ENCODE results near the gene NPHP3. TPM values are rescaled to one million over a fixed set of nuclear protein-coding genes. Genes with fewer than 3 reads are reported as not detected.
"Not testable (repeated sequence)": the region's sequence is repeated elsewhere in the genome, so short reads cannot be mapped to it uniquely, and the experiment has no call there.

The NPHP3 gene
- total and polyA plus RNA-seq, 3 experiments from 2014 or later = 3.9 to 13.9 (median 11.7) TPM

DNA sequence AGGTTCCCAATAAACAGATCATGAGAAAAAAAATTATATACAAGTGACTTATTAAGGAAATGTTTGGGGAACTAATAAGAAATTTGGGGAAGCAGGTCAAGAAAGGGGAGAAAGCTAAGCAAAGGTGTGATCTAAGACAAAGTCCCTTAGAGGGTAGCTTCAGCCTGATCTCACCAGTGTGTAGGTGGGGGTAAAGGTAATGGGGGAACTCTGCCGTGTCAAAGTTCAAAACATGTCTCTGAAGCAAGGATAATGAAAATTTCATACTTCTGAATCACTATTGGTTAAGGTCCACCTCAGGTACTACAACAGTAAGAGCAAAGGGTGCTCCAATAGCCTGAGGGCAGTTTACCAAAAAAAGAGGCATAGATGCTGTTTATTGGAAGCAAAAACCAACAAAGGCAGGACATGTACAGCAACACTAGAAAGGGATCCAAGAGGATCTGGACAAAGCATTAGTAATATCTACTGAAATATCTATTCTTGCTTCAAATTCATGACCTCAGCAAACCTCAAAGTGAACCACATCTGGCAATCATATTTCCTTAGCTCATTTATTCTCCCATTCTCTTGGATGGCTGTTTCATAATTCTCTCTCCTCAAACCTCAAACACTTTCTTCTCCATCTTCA, 69.5 kb downstream of the NPHP3 start:
- H3K4me3 Mint-ChIP-seq = no peak overlapping the region
- Histone ChIP-seq H3K27ac (ENCODE audit: low read depth, low read length) (no peak overlapping the region), H3K4me3 (ENCODE audit: low read length) (no peak overlapping the region), H3K4me1 (ENCODE audit: insufficient read depth, low read length) (no peaks in the 10 kb centered on the region), H3K27me3 (ENCODE audit: insufficient read depth, low read length, poor library complexity, severe bottlenecking) (no peaks in the 10 kb centered on the region), H3K9me3 (ENCODE audit: low read length) (no peaks in the 10 kb centered on the region), H3K36me3 (ENCODE audit: insufficient read depth, low read length) (no peaks in the 10 kb centered on the region)
- H3K27ac Mint-ChIP-seq = no peak overlapping the region
- H3K27me3 Mint-ChIP-seq = no peaks in the 10 kb centered on the region
- DNase-seq = no peak
- ChIA-PET POLR2A (no interaction called here), CTCF (interaction anchor here (2.0 kb wide), 1 partner anchor 9 kb away, joined by 4 read pairs; no protein-coding TSS in a partner anchor)
- H3K4me1 Mint-ChIP-seq = peaks cover 14 to 27% (median 17%) of the 10 kb centered on the region in 3 donors
- H3K9me3 Mint-ChIP-seq = no peaks in the 10 kb centered on the region
- no peaks in the 10 kb centered on the region for H3K36me3 Mint-ChIP-seq

DNA sequence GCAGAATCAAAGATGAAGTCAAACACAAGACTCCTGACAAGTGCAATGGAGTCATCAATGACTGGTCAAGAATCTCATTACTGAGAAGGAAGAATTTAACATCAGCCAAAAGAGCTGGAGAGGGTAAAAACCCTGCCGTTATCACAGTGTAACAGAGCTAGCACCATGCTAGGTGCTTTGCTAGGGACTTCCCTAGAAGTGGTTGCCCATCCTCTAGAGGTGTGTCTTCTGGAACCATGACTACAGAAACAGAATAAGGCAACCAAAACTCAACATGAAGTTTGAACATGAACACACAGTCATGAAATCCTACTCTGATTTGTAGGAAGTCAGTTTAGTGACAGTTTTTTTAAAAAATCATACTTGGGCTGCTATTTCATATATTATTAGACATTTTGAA, 72.1 kb downstream of the NPHP3 start:
- no peak overlapping the region for H3K4me3 Mint-ChIP-seq
- no peak for DNase-seq
- H3K9me3 ChIP-seq (ENCODE audit: low read length) = no peaks in the 10 kb centered on the region
- no peak overlapping the region for H3K27ac Mint-ChIP-seq
- H3K9me3 Mint-ChIP-seq = no peaks in the 10 kb centered on the region
- no peaks in the 10 kb centered on the region for H3K4me1 ChIP-seq (ENCODE audit: insufficient read depth, low read length)
- no peak overlapping the region for H3K27ac ChIP-seq (ENCODE audit: low read depth, low read length)
- H3K4me3 ChIP-seq (ENCODE audit: low read length) = no peak overlapping the region
- CTCF ChIA-PET = no interaction called here
- POLR2A ChIA-PET = no interaction called here
- no peaks in the 10 kb centered on the region for H3K36me3 Mint-ChIP-seq
- no peaks in the 10 kb centered on the region for H3K27me3 Mint-ChIP-seq
- H3K4me1 Mint-ChIP-seq = peaks cover 8 to 14% (median 10%) of the 10 kb centered on the region in 3 donors
- no peaks in the 10 kb centered on the region for H3K27me3 ChIP-seq (ENCODE audit: insufficient read depth, low read length, poor library complexity, severe bottlenecking)
- no peaks in the 10 kb centered on the region for H3K36me3 ChIP-seq (ENCODE audit: insufficient read depth, low read length)

DNA sequence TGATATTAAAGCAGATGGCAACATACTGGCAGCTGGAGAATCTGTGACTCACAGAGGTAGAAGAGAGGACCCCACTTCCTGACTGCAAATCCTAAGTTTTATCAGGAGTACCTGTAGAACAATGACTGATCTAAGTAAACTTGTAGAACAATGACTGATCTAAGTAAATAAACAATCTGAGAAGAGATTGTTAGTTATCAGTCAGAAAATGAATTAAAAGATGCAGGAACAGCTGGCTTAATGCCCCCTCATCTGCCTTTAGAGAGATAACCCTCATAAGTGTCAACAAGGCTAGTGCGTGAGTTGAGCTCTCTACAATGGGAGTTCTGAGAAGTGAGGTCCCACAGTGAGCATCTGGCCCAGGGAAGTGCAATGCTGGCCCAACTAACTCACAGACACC, 77.2 kb downstream of the NPHP3 start:
- Histone ChIP-seq H3K27me3 (ENCODE audit: insufficient read depth, low read length, poor library complexity, severe bottlenecking) (no peaks in the 10 kb centered on the region), H3K4me1 (ENCODE audit: insufficient read depth, low read length) (no peaks in the 10 kb centered on the region), H3K4me3 (ENCODE audit: low read length) (no peak overlapping the region), H3K9me3 (ENCODE audit: low read length) (no peaks in the 10 kb centered on the region), H3K27ac (ENCODE audit: low read depth, low read length) (no peak overlapping the region), H3K36me3 (ENCODE audit: insufficient read depth, low read length) (no peaks in the 10 kb centered on the region)
- Mint-ChIP-seq H3K4me3 (no peak overlapping the region), H3K4me1 (peaks cover 8 to 17% (median 8%) of the 10 kb centered on the region in 3 donors), H3K9me3 (no peaks in the 10 kb centered on the region), H3K27ac (peak overlapping the region in 1 of 8 donors; percentile 53), H3K36me3 (peaks cover 3 to 12% (median 5%) of the 10 kb centered on the region in 3 donors), H3K27me3 (no peaks in the 10 kb centered on the region)
- CTCF ChIA-PET = no interaction called here
- DNase-seq = no peak
- POLR2A ChIA-PET = no interaction called here

DNA sequence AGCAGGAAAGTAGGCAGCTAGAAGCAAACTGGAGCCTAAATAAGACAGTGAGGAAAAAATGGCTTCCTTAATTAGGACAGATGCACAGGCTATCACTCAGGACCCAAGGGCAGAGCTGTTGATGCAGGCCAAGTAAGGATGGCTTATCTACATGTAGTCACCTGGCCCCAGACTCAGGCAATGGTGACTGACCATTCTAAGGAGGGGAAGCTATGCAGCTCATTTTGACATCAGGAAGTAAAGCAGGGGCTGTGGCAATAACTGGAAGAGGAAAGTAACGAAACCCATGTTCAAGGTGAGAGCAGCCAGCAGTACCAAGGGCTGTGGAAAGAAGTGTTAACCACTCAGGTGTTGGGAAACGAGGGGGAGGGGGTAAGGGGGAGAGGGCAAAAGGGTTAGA, 78.8 kb downstream of the NPHP3 start:
- H3K36me3 Mint-ChIP-seq = peaks cover 5 to 27% (median 16%) of the 10 kb centered on the region in 3 donors
- H3K4me3 Mint-ChIP-seq = no peak overlapping the region
- no peaks in the 10 kb centered on the region for H3K4me1 ChIP-seq (ENCODE audit: insufficient read depth, low read length)
- no peaks in the 10 kb centered on the region for H3K27me3 Mint-ChIP-seq
- H3K27ac Mint-ChIP-seq = peak overlapping the region in 5 of 8 donors; percentile 8 to 81 (median 62)
- no peak for DNase-seq
- H3K4me1 Mint-ChIP-seq = peaks cover 4 to 17% (median 6%) of the 10 kb centered on the region in 3 donors
- H3K27ac ChIP-seq (ENCODE audit: low read depth, low read length) = no peak overlapping the region
- ChIA-PET POLR2A (interaction anchor here (0.5 kb wide), 1 partner anchor 190 kb away, joined by 5 read pairs; no protein-coding TSS in a partner anchor), CTCF (interaction anchor here (0.7 to 3.3 kb wide), 6 partner anchors 9 to 522 kb away, joined by 3 to 9 read pairs (median 4); partner anchors contain the start of gene UBA5)
- no peaks in the 10 kb centered on the region for H3K9me3 Mint-ChIP-seq
- H3K36me3 ChIP-seq (ENCODE audit: insufficient read depth, low read length) = peaks cover 7% of the 10 kb centered on the region
- no peak overlapping the region for H3K4me3 ChIP-seq (ENCODE audit: low read length)
- no peaks in the 10 kb centered on the region for H3K9me3 ChIP-seq (ENCODE audit: low read length)
- H3K27me3 ChIP-seq (ENCODE audit: insufficient read depth, low read length, poor library complexity, severe bottlenecking) = no peaks in the 10 kb centered on the region

DNA sequence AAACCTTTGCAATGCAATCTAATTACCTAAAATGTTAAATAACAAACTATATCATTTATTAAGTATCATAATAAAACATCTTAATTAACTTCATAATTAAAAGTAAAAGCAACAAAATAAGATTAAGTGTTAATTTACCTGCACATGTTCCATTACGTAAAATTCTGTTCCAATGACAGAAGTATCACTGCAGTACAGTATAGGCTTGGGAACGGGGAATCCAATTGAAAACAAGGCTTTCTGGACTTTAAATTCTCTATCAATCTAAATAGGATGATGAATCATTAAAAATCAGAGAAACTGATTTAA, 79.7 kb downstream of the NPHP3 start:
- H3K4me1 ChIP-seq (ENCODE audit: insufficient read depth, low read length) = no peaks in the 10 kb centered on the region
- Mint-ChIP-seq H3K27ac (no peak overlapping the region), H3K9me3 (no peaks in the 10 kb centered on the region), H3K4me1 (peaks cover 3 to 17% (median 5%) of the 10 kb centered on the region in 3 donors), H3K36me3 (peaks cover 5 to 36% (median 16%) of the 10 kb centered on the region in 3 donors), H3K27me3 (no peaks in the 10 kb centered on the region), H3K4me3 (no peak overlapping the region)
- no peaks in the 10 kb centered on the region for H3K27me3 ChIP-seq (ENCODE audit: insufficient read depth, low read length, poor library complexity, severe bottlenecking)
- no peak overlapping the region for H3K4me3 ChIP-seq (ENCODE audit: low read length)
- no peaks in the 10 kb centered on the region for H3K9me3 ChIP-seq (ENCODE audit: low read length)
- no peak for DNase-seq
- CTCF ChIA-PET = interaction anchor here (0.7 to 3.3 kb wide), 7 partner anchors 10 to 521 kb away, joined by 3 to 9 read pairs (median 4); partner anchors contain the start of gene UBA5
- H3K27ac ChIP-seq (ENCODE audit: low read depth, low read length) = no peak overlapping the region
- POLR2A ChIA-PET = no interaction called here
- H3K36me3 ChIP-seq (ENCODE audit: insufficient read depth, low read length) = peaks cover 7% of the 10 kb centered on the region

DNA sequence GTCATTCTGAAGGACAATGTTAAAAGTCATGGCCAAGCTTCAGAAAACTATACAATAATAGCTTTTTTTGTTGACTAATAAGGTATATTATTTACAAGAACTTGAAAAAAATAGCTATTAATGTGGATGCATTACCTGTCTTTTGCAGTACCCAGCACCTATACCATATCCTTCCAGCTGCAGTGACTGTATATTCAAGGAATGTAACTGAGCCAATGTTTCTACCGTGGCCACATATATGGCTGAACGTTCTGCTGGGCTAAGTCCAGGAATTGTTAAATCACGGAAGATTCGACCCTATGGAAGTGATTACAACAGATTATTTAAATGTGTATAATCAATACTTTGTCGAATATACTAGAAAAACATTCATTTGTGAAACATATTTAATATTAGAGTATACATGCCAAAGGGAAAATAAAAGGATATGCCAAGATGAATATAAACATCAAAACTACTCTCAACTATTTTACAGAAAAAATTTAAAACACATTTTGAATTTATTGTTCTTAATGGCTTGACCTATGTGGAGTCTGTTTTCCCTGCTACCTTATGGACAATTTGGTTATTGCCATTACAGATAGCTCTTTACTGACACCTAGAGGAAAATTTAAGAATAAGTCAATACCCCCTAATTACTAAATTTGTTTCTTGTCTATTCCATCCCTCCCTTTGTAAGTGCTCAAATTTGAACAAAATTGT, 80.2 kb downstream of the NPHP3 start:
- no peaks in the 10 kb centered on the region for H3K4me1 ChIP-seq (ENCODE audit: insufficient read depth, low read length)
- no peaks in the 10 kb centered on the region for H3K27me3 ChIP-seq (ENCODE audit: insufficient read depth, low read length, poor library complexity, severe bottlenecking)
- no peaks in the 10 kb centered on the region for H3K9me3 ChIP-seq (ENCODE audit: low read length)
- ChIA-PET POLR2A (no interaction called here), CTCF (interaction anchor here (0.5 to 3.3 kb wide), 9 partner anchors 15 to 729 kb away, joined by 3 to 9 read pairs (median 4); partner anchors contain the start of gene UBA5)
- Mint-ChIP-seq H3K4me3 (no peak overlapping the region), H3K4me1 (peaks cover 0 to 17% (median 5%) of the 10 kb centered on the region in 3 donors), H3K27me3 (no peaks in the 10 kb centered on the region), H3K36me3 (peaks cover 5 to 40% (median 18%) of the 10 kb centered on the region in 3 donors), H3K9me3 (no peaks in the 10 kb centered on the region), H3K27ac (no peak overlapping the region)
- H3K36me3 ChIP-seq (ENCODE audit: insufficient read depth, low read length) = peaks cover 7% of the 10 kb centered on the region
- no peak overlapping the region for H3K27ac ChIP-seq (ENCODE audit: low read depth, low read length)
- peak in 2 of 5 donors; percentile 26 to 33 for DNase-seq
- no peak overlapping the region for H3K4me3 ChIP-seq (ENCODE audit: low read length)

DNA sequence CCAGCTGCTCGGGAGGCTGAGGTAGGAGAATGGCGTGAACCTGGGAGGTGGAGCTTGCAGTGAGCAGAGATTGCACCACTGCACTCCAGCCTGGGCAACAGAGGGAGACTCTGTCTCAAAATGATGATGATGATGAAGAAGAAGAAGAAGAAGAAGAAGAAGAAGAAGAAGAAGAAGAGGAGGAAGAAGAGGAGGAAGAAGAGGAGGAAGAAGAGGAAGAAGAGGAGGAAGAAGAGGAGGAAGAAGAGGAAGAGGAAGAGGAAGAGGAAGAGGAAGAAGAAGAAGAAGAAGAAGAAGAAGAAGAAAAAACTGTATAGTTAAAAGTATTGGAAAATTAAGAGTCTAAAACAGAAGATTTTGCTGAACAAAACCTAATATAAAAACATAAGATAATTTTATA, 80.8 kb downstream of the NPHP3 start:
- H3K9me3 ChIP-seq (ENCODE audit: low read length); H3K27me3 Mint-ChIP-seq; DNase-seq; H3K4me3 Mint-ChIP-seq; H3K27ac ChIP-seq (ENCODE audit: low read depth, low read length); H3K9me3 Mint-ChIP-seq; H3K27me3 ChIP-seq (ENCODE audit: insufficient read depth, low read length, poor library complexity, severe bottlenecking); H3K36me3 ChIP-seq (ENCODE audit: insufficient read depth, low read length); H3K4me1 ChIP-seq (ENCODE audit: insufficient read depth, low read length); H3K4me3 ChIP-seq (ENCODE audit: low read length); POLR2A ChIA-PET: not testable (repeated sequence)
- CTCF ChIA-PET = interaction anchor here (0.7 to 3.3 kb wide), 5 partner anchors 15 to 107 kb away, joined by 4 to 9 read pairs (median 5); partner anchors contain the start of gene UBA5
- H3K27ac Mint-ChIP-seq = peak overlapping the region in 1 of 8 donors; percentile 2
- peaks cover 0 to 11% (median 2%) of the 10 kb centered on the region in 3 donors for H3K4me1 Mint-ChIP-seq
- H3K36me3 Mint-ChIP-seq = peaks cover 5 to 44% (median 18%) of the 10 kb centered on the region in 3 donors

DNA sequence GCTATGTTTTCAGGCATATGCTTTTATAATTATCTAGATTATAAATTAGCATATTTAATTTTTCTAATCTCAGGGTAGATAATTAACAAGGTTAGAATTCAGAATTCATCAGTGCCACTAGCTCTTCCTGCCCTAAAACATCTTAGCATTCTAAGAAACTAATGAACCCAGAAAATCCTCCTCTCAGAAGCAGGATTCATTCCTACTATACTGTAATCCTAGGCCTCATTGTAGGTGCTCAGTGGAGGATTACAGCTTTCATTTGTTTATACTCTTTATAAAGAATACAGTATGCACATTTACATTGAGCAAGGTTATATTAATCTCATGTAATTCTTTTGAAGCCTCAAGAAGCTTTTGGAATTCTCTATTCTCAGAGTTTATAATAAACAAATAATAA, 83.5 kb downstream of the NPHP3 start:
- no peak overlapping the region for H3K4me3 ChIP-seq (ENCODE audit: low read length)
- Mint-ChIP-seq H3K36me3 (peaks cover 11 to 54% (median 21%) of the 10 kb centered on the region in 3 donors), H3K4me3 (no peak overlapping the region), H3K27me3 (no peaks in the 10 kb centered on the region), H3K4me1 (peaks cover 0 to 4% (median 2%) of the 10 kb centered on the region in 3 donors), H3K27ac (no peak overlapping the region), H3K9me3 (no peaks in the 10 kb centered on the region)
- ChIA-PET CTCF (interaction anchor here (2.8 kb wide), 1 partner anchor 103 kb away, joined by 13 read pairs; no protein-coding TSS in a partner anchor), POLR2A (no interaction called here)
- H3K36me3 ChIP-seq (ENCODE audit: insufficient read depth, low read length) = peaks cover 7% of the 10 kb centered on the region
- no peak for DNase-seq
- no peaks in the 10 kb centered on the region for H3K27me3 ChIP-seq (ENCODE audit: insufficient read depth, low read length, poor library complexity, severe bottlenecking)
- no peaks in the 10 kb centered on the region for H3K4me1 ChIP-seq (ENCODE audit: insufficient read depth, low read length)
- no peak overlapping the region for H3K27ac ChIP-seq (ENCODE audit: low read depth, low read length)
- H3K9me3 ChIP-seq (ENCODE audit: low read length) = no peaks in the 10 kb centered on the region
